Activated CD4-positive, CD25-positive, alpha-beta regulatory T cell treated with anti-CD3 and anti-CD28 coated beads, Interleukin-2, amount 50 U/mL, for 72 hours (primary cell): Measurements from ENCODE around the gene DUSP19.

Experiments
- DNase-seq: peaks from one replicate; pipeline ENCODE4 v3.0.0; 2021

Gene DUSP19

GRCh38 chr2:183069174-183069573, 9.4 kb upstream of the DUSP19 start:
- DNase-seq = no peak

GRCh38 chr2:183070942-183071844, 7.4 kb upstream of the DUSP19 start:
- DNase-seq = no peak

GRCh38 chr2:183072177-183072576, 6.4 kb upstream of the DUSP19 start:
- no peak for DNase-seq

- DNase-seq = peak; percentile 35
Measured at GRCh38 chr2:183078163-183078463, 434 bp upstream of the DUSP19 start.

GRCh38 chr2:183079139-183079775, 710 bp downstream of the DUSP19 start:
- DNase-seq = no peak

GRCh38 chr2:183081911-183082310, 3.4 kb downstream of the DUSP19 start:
- no peak for DNase-seq

- no peak for DNase-seq
Measured at GRCh38 chr2:183088061-183088460, 9.5 kb downstream of the DUSP19 start.

- DNase-seq = no peak
Measured at GRCh38 chr2:183089192-183089851, 10.8 kb downstream of the DUSP19 start.

GRCh38 chr2:183091318-183091953, 12.9 kb downstream of the DUSP19 start:
- no peak for DNase-seq

GRCh38 chr2:183091954-183092345, 13.4 kb downstream of the DUSP19 start:
- no peak for DNase-seq

- DNase-seq = no peak
Measured at GRCh38 chr2:183093857-183094657, 15.5 kb downstream of the DUSP19 start.

- DNase-seq = no peak
Measured at GRCh38 chr2:183105402-183106134, 27.0 kb downstream of the DUSP19 start.

- no peak for DNase-seq
Measured at GRCh38 chr2:183112577-183112976, 34.0 kb downstream of the DUSP19 start.

- DNase-seq = no peak
Measured at GRCh38 chr2:183113630-183114029, 35.1 kb downstream of the DUSP19 start.

- DNase-seq = no peak
Measured at GRCh38 chr2:183117226-183117625, 38.7 kb downstream of the DUSP19 start.

GRCh38 chr2:183123117-183123958, 44.8 kb downstream of the DUSP19 start:
- DNase-seq = no peak

GRCh38 chr2:183123959-183124221, 45.3 kb downstream of the DUSP19 start:
- no peak for DNase-seq

- DNase-seq = peak; percentile 82
Measured at GRCh38 chr2:183124222-183124956, 45.8 kb downstream of the DUSP19 start, which contains the start of gene NUP35. TSS of gene NUP35 (plus strand) at chr2:183124443. CDS start at chr2:183124458, 15 bp downstream.

GRCh38 chr2:183124957-183125255, 46.4 kb downstream of the DUSP19 start:
- no peak for DNase-seq

- no peak for DNase-seq
Measured at GRCh38 chr2:183125659-183126341, 47.3 kb downstream of the DUSP19 start.
